ENCODE results near the gene FBXO34.

DNA sequence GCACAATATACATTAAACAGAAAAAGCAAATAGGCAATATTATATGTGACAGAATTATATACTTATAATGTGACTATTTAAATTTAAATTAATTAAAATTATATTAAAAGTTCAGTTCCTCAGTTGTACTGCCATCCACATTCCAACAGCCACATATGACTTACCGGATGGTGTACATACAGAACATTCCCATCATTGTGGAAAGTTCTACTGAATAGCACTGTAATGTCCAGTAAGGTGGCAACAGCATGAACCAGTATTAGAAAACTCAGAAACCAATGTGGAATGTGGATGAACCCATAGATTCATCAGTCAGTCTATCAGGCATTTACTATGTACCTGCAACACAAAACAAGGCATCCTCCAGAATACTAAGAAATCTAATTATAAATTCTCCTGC lies 128.0 kb downstream of the FBXO34 start:
- TF ChIP-seq, protein P1, sequence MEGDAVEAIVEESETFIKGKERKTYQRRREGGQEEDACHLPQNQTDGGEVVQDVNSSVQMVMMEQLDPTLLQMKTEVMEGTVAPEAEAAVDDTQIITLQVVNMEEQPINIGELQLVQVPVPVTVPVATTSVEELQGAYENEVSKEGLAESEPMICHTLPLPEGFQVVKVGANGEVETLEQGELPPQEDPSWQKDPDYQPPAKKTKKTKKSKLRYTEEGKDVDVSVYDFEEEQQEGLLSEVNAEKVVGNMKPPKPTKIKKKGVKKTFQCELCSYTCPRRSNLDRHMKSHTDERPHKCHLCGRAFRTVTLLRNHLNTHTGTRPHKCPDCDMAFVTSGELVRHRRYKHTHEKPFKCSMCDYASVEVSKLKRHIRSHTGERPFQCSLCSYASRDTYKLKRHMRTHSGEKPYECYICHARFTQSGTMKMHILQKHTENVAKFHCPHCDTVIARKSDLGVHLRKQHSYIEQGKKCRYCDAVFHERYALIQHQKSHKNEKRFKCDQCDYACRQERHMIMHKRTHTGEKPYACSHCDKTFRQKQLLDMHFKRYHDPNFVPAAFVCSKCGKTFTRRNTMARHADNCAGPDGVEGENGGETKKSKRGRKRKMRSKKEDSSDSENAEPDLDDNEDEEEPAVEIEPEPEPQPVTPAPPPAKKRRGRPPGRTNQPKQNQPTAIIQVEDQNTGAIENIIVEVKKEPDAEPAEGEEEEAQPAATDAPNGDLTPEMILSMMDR (IDR thresholded peaks at IDR 0.05), result no peak
- no peak for TF ChIP-seq POLR2A (IDR thresholded peaks at IDR 0.05)

Data from Peyer's patch (tissue), 4 donors.